ENCODE data around the gene FHIT. TPM values are rescaled to one million over a fixed set of nuclear protein-coding genes. Genes with fewer than 3 reads are reported as not detected.

FHIT gene
- total and polyA plus RNA-seq, 2 experiments from 2014 or later, result 0.22 to 0.90 TPM

DNA sequence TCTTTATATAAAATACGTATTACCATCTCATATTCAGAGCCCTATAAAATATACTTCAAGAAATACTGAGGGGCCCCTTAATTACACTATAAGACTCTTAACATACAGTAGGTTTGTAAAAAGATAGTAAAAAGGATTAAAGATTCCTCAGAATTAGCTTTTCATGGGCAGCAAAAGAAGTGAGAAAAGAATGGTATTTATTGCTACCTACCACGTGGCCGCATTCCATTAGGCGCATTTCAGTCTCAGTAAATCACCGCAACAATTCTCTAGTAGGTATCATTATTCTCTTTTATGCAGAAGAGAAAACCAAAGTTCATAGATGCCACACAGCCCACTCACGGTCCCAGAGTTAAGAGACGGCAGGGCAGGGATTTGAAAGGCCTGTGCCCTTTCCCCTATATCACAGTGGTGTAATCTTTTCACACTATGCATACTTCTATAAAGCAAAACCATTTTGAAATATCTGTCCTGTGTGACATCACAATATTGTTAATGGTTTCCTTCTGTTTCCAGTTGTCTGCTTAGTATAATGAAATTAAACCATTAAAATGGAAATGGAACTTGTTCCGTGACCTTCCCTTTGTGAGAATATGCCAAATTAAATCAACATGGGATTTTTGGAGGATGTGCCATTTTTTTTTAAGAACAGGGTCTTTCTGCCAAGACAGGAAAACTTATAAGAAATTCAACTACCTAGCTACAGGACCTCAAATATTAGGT lies 1072.2 kb downstream of the FHIT start:
- no peak overlapping the region for H3K4me3 ChIP-seq
- no peak overlapping the region for H3K9ac ChIP-seq
- no peak for DNase-seq
- H3K36me3 ChIP-seq (ENCODE audit: low read depth), result no peaks in the 10 kb centered on the region
- no peak overlapping the region for H2AFZ ChIP-seq
- 44 to 50% methylated on average over 8 of the region's 8 CpGs for WGBS, 2 experiments (ENCODE audit: low coverage in 1 of 2, low lambda C conversion rate in 2 of 2, missing lambda C conversion rate in 2 of 2)
- in situ Hi-C loops (cut with MboI), result no loop called here
- H3K4me1 ChIP-seq (ENCODE audit: insufficient read depth), result no peaks in the 10 kb centered on the region
- H3K27me3 ChIP-seq (replicated peaks; ENCODE audit: insufficient read depth), result no peaks in the 10 kb centered on the region
- H3F3A ChIP-seq (ENCODE audit: insufficient read depth), result no peaks in the 10 kb centered on the region
- TF ChIP-seq EZH2 (IDR thresholded peaks at IDR 0.05; ENCODE audit: insufficient read depth, poor library complexity, severe bottlenecking) (no peak), EZH2phosphoT487 (IDR thresholded peaks at IDR 0.05; ENCODE audit: insufficient read depth, low read depth) (no peak)
- no peak overlapping the region for H3K4me2 ChIP-seq (ENCODE audit: unreplicated experiment)
- no peaks in the 10 kb centered on the region for H3K79me2 ChIP-seq (ENCODE audit: insufficient read depth)
- no peaks in the 10 kb centered on the region for H3K9me3 ChIP-seq (ENCODE audit: low read depth)
- H3K27ac ChIP-seq, result no peak overlapping the region
- no peaks in the 10 kb centered on the region for H4K20me1 ChIP-seq (ENCODE audit: insufficient read depth)
- no peaks in the 10 kb centered on the region for H3K9me2 ChIP-seq (ENCODE audit: insufficient read depth)

GRCh38 chr3:60177726-60178125 lies 1073.5 kb downstream of the FHIT start:
- Histone ChIP-seq H3K79me2 (ENCODE audit: insufficient read depth) (no peaks in the 10 kb centered on the region), H3K9me2 (ENCODE audit: insufficient read depth) (no peaks in the 10 kb centered on the region), H3K27ac (no peak overlapping the region), H3F3A (ENCODE audit: insufficient read depth) (no peaks in the 10 kb centered on the region), H3K9me3 (ENCODE audit: low read depth) (no peaks in the 10 kb centered on the region), H3K9ac (no peak overlapping the region), H3K36me3 (ENCODE audit: low read depth) (no peaks in the 10 kb centered on the region), H4K20me1 (ENCODE audit: insufficient read depth) (no peaks in the 10 kb centered on the region), H3K4me2 (ENCODE audit: unreplicated experiment) (no peak overlapping the region), H3K4me1 (ENCODE audit: insufficient read depth) (no peaks in the 10 kb centered on the region), H3K27me3 (replicated peaks; ENCODE audit: insufficient read depth) (no peaks in the 10 kb centered on the region), H3K4me3 (no peak overlapping the region), H2AFZ (no peak overlapping the region)
- TF ChIP-seq EZH2phosphoT487 (IDR thresholded peaks at IDR 0.05; ENCODE audit: insufficient read depth, low read depth) (no peak), EZH2 (IDR thresholded peaks at IDR 0.05; ENCODE audit: insufficient read depth, poor library complexity, severe bottlenecking) (no peak)
- in situ Hi-C loops (cut with MboI), result no loop called here
- WGBS, 2 experiments (ENCODE audit: low coverage in 1 of 2, low lambda C conversion rate in 2 of 2, missing lambda C conversion rate in 2 of 2), result 65 to 79% methylated on average over 2 of the region's 2 CpGs
- no peak for DNase-seq

GRCh38 chr3:60176614-60177013 lies 1074.6 kb downstream of the FHIT start:
- no peak for TF ChIP-seq EZH2phosphoT487 (IDR thresholded peaks at IDR 0.05; ENCODE audit: insufficient read depth, low read depth)
- TF ChIP-seq EZH2 (IDR thresholded peaks at IDR 0.05; ENCODE audit: insufficient read depth, poor library complexity, severe bottlenecking), result no peak
- no peak overlapping the region for H3K27ac ChIP-seq
- H3K4me1 ChIP-seq (ENCODE audit: insufficient read depth), result no peaks in the 10 kb centered on the region
- DNase-seq, result no peak
- 27 to 35% methylated on average over 6 of the region's 6 CpGs for WGBS, 2 experiments (ENCODE audit: low coverage in 1 of 2, low lambda C conversion rate in 2 of 2, missing lambda C conversion rate in 2 of 2)
- no peaks in the 10 kb centered on the region for H3K9me3 ChIP-seq (ENCODE audit: low read depth)
- no peaks in the 10 kb centered on the region for H3K9me2 ChIP-seq (ENCODE audit: insufficient read depth)
- no peaks in the 10 kb centered on the region for H3K27me3 ChIP-seq (replicated peaks; ENCODE audit: insufficient read depth)
- H2AFZ ChIP-seq, result no peak overlapping the region
- H3K79me2 ChIP-seq (ENCODE audit: insufficient read depth), result no peaks in the 10 kb centered on the region
- no peak overlapping the region for H3K4me3 ChIP-seq
- H3K36me3 ChIP-seq (ENCODE audit: low read depth), result no peaks in the 10 kb centered on the region
- in situ Hi-C loops (cut with MboI), result no loop called here
- H3F3A ChIP-seq (ENCODE audit: insufficient read depth), result no peaks in the 10 kb centered on the region
- H3K9ac ChIP-seq, result no peak overlapping the region
- no peaks in the 10 kb centered on the region for H4K20me1 ChIP-seq (ENCODE audit: insufficient read depth)
- no peak overlapping the region for H3K4me2 ChIP-seq (ENCODE audit: unreplicated experiment)

DNA sequence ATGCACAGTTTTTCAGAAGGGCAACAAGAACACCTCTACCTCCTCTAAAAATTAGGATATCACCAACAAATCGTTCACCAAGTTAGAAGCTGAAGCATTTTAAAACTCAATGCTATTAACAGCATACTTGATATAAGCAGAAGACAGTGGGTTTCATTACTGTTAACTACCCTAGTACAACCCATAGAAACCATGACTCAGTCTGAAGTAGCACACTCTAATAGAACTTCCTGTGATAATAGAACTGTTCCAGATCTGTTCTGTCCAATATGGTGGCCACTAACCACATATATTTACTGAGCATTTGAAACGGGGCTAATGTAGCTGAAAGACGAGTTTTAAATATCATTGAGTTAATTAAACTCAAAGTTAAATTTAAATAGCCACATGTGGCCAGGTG lies 1075.6 kb downstream of the FHIT start:
- Histone ChIP-seq H3F3A (ENCODE audit: insufficient read depth) (no peaks in the 10 kb centered on the region), H2AFZ (no peak overlapping the region), H3K9ac (no peak overlapping the region), H3K9me2 (ENCODE audit: insufficient read depth) (no peaks in the 10 kb centered on the region), H4K20me1 (ENCODE audit: insufficient read depth) (no peaks in the 10 kb centered on the region), H3K79me2 (ENCODE audit: insufficient read depth) (no peaks in the 10 kb centered on the region), H3K4me3 (no peak overlapping the region), H3K27ac (no peak overlapping the region), H3K4me2 (ENCODE audit: unreplicated experiment) (no peak overlapping the region), H3K4me1 (ENCODE audit: insufficient read depth) (no peaks in the 10 kb centered on the region), H3K27me3 (replicated peaks; ENCODE audit: insufficient read depth) (no peaks in the 10 kb centered on the region), H3K9me3 (ENCODE audit: low read depth) (no peaks in the 10 kb centered on the region), H3K36me3 (ENCODE audit: low read depth) (no peaks in the 10 kb centered on the region)
- WGBS, 2 experiments (ENCODE audit: low coverage in 1 of 2, low lambda C conversion rate in 2 of 2, missing lambda C conversion rate in 2 of 2), result 36 to 41% methylated on average over 3 of the region's 3 CpGs
- no peak for DNase-seq
- TF ChIP-seq EZH2phosphoT487 (IDR thresholded peaks at IDR 0.05; ENCODE audit: insufficient read depth, low read depth), result no peak
- TF ChIP-seq EZH2 (IDR thresholded peaks at IDR 0.05; ENCODE audit: insufficient read depth, poor library complexity, severe bottlenecking), result no peak
- in situ Hi-C loops (cut with MboI), result no loop called here

Measured in GM23248 (cell line).